ENCODE measurements around the gene MAN2B1.

MAN2B1 gene

DNA sequence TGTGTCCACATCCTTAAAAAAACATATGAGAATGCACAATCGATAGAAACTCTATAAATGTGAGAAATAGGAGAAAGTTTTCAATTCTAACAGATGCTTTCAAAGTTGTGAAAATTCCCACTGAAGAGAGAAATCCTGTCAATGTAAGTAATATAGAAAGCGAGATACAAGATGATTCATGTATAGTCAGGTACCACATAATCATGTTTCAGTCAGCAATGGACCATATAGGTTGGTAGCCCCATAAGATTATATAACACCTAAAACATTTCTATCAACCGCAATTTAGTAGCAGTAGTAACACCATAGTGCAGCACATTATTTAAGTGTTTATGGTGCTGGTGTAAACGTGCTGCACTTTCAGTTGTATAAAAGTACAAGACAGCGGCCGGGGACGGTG, 37.3 kb downstream of the MAN2B1 start:
- Histone ChIP-seq H2BK15ac (ENCODE audit: low read depth, poor library complexity, severe bottlenecking) (no peak overlapping the region), H3K4me1 (ENCODE audit: control insufficient read depth, insufficient read depth, low read depth, low read length) (no peaks in the 10 kb centered on the region), H3K4ac (ENCODE audit: low read depth in 1 of 2, low read length in 2 of 2) (no peak overlapping the region), H3K18ac (ENCODE audit: low read depth in 1 of 2, low read length in 2 of 2) (no peak overlapping the region), H3K27me3 (ENCODE audit: control insufficient read depth in 1 of 2, insufficient read depth in 1 of 2, low read length in 2 of 2) (no peaks in the 10 kb centered on the region), H3K9me3 (ENCODE audit: control insufficient read depth, low read length) (peaks cover 82% of the 10 kb centered on the region), H2AFZ (ENCODE audit: low read depth, low read length) (no peak overlapping the region), H2AK5ac (ENCODE audit: low read length, severe bottlenecking) (no peak overlapping the region), H2BK12ac (ENCODE audit: low read length in 2 of 2) (no peak overlapping the region), H3K36me3 (ENCODE audit: control insufficient read depth in 1 of 2, insufficient read depth in 2 of 2, low read depth in 1 of 2, low read length in 2 of 2) (peaks cover 65 to 78% of the 10 kb centered on the region in 2 experiments), H3K4me2 (ENCODE audit: low read length, poor library complexity, severe bottlenecking) (no peak overlapping the region), H3K79me1 (replicated peaks; ENCODE audit: low read length, poor library complexity, severe bottlenecking) (peaks cover 17% of the 10 kb centered on the region), H4K8ac (ENCODE audit: low read length) (no peak overlapping the region), H3K27ac (ENCODE audit: low read length, poor library complexity, severe bottlenecking) (no peak overlapping the region), H3K14ac (ENCODE audit: low read length in 2 of 2) (no peak overlapping the region), H3K23ac (ENCODE audit: low read length in 2 of 2) (no peak overlapping the region), H2BK120ac (ENCODE audit: low read depth, low read length) (no peak overlapping the region), H3K4me3 (ENCODE audit: insufficient read depth in 1 of 2, low read depth in 1 of 2, low read length in 2 of 2) (peak overlapping the region in 1 of 2 experiments; percentile 63), H3K9ac (ENCODE audit: low read length) (no peak overlapping the region), H4K91ac (ENCODE audit: low read length) (no peak overlapping the region), H2BK5ac (ENCODE audit: low read depth, low read length, poor library complexity, severe bottlenecking) (no peak overlapping the region)
- 100% methylated on average over 4 of the region's 7 CpGs for WGBS
- no peak for DNase-seq

DNA sequence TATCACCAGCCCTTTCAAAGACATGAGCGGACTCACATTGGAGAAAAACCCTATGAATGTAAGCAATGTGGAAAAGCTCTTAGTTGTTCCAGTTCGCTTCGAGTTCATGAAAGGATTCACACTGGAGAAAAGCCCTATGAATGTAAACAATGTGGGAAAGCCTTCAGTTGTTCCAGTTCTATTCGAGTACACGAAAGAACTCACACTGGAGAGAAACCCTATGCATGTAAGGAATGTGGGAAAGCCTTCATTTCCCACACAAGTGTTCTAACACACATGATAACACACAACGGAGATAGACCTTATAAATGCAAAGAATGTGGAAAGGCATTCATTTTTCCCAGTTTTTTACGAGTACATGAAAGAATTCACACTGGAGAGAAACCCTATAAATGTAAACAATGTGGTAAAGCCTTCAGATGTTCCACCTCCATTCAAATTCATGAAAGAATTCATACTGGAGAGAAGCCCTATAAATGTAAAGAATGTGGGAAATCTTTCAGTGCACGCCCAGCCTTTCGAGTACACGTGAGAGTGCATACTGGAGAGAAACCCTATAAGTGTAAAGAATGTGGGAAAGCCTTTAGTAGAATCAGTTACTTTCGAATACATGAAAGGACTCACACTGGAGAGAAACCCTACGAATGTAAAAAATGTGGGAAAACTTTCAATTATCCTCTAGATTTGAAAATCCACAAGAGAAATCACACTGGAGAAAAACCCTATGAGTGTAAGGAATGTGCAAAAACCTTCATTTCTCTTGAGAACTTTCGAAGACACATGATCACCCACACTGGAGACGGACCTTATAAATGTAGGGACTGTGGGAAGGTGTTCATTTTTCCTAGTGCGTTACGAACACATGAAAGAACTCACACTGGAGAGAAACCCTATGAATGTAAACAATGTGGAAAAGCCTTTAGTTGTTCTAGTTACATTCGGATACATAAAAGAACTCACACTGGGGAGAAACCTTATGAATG, 38.2 kb downstream of the MAN2B1 start:
- Histone ChIP-seq H3K4me1 (ENCODE audit: control insufficient read depth, insufficient read depth, low read depth, low read length) (no peaks in the 10 kb centered on the region), H3K9me3 (ENCODE audit: control insufficient read depth, low read length) (peaks cover 85% of the 10 kb centered on the region), H2BK120ac (ENCODE audit: low read depth, low read length) (no peak overlapping the region), H4K91ac (ENCODE audit: low read length) (no peak overlapping the region), H4K8ac (ENCODE audit: low read length) (no peak overlapping the region), H2BK5ac (ENCODE audit: low read depth, low read length, poor library complexity, severe bottlenecking) (no peak overlapping the region), H3K4ac (ENCODE audit: low read depth in 1 of 2, low read length in 2 of 2) (no peak overlapping the region), H3K18ac (ENCODE audit: low read depth in 1 of 2, low read length in 2 of 2) (no peak overlapping the region), H2BK12ac (ENCODE audit: low read length in 2 of 2) (no peak overlapping the region), H3K23ac (ENCODE audit: low read length in 2 of 2) (no peak overlapping the region), H2BK15ac (ENCODE audit: low read depth, poor library complexity, severe bottlenecking) (no peak overlapping the region), H3K4me3 (ENCODE audit: insufficient read depth in 1 of 2, low read depth in 1 of 2, low read length in 2 of 2) (peak overlapping the region in 1 of 2 experiments; percentile 63), H3K4me2 (ENCODE audit: low read length, poor library complexity, severe bottlenecking) (no peak overlapping the region), H2AFZ (ENCODE audit: low read depth, low read length) (no peak overlapping the region), H3K36me3 (ENCODE audit: control insufficient read depth in 1 of 2, insufficient read depth in 2 of 2, low read depth in 1 of 2, low read length in 2 of 2) (peaks cover 72 to 85% of the 10 kb centered on the region in 2 experiments), H3K9ac (ENCODE audit: low read length) (no peak overlapping the region), H3K27ac (ENCODE audit: low read length, poor library complexity, severe bottlenecking) (no peak overlapping the region), H3K79me1 (replicated peaks; ENCODE audit: low read length, poor library complexity, severe bottlenecking) (peaks cover 17% of the 10 kb centered on the region), H3K27me3 (ENCODE audit: control insufficient read depth in 1 of 2, insufficient read depth in 1 of 2, low read length in 2 of 2) (no peaks in the 10 kb centered on the region), H3K14ac (ENCODE audit: low read length in 2 of 2) (no peak overlapping the region), H2AK5ac (ENCODE audit: low read length, severe bottlenecking) (no peak overlapping the region)
- DNase-seq, result peak; percentile 41
- 96% methylated on average over 14 of the region's 17 CpGs for WGBS

DNA sequence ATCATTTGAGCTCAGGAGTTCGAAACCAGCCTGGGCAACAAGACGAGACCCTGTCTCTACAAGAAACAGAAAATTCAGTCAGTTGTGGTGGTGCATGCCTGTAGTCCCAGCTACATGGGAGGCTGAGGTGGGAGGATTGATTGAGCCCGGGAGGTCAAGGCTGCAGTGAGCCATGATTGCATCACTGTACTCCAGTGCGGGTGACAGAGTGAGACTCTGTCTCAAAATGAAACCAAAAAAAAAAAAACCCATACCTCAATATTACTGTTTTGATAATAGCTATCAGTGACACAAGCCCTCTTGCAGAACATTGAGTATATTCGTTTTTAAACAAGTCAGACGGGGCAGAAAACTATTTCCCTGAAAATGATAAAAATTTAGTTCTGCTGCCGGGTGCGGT, 39.6 kb downstream of the MAN2B1 start:
- H3K23ac ChIP-seq (ENCODE audit: low read length in 2 of 2), result no peak overlapping the region
- H4K8ac ChIP-seq (ENCODE audit: low read length), result no peak overlapping the region
- no peaks in the 10 kb centered on the region for H3K27me3 ChIP-seq (ENCODE audit: control insufficient read depth in 1 of 2, insufficient read depth in 1 of 2, low read length in 2 of 2)
- no peak overlapping the region for H2AFZ ChIP-seq (ENCODE audit: low read depth, low read length)
- no peak for DNase-seq
- H2AK5ac ChIP-seq (ENCODE audit: low read length, severe bottlenecking), result no peak overlapping the region
- no peak overlapping the region for H3K27ac ChIP-seq (ENCODE audit: low read length, poor library complexity, severe bottlenecking)
- no peak overlapping the region for H4K91ac ChIP-seq (ENCODE audit: low read length)
- H3K79me1 ChIP-seq (replicated peaks; ENCODE audit: low read length, poor library complexity, severe bottlenecking), result peaks cover 19% of the 10 kb centered on the region
- no peak overlapping the region for H2BK5ac ChIP-seq (ENCODE audit: low read depth, low read length, poor library complexity, severe bottlenecking)
- H3K4ac ChIP-seq (ENCODE audit: low read depth in 1 of 2, low read length in 2 of 2), result no peak overlapping the region
- no peak overlapping the region for H3K4me2 ChIP-seq (ENCODE audit: low read length, poor library complexity, severe bottlenecking)
- no peaks in the 10 kb centered on the region for H3K4me1 ChIP-seq (ENCODE audit: control insufficient read depth, insufficient read depth, low read depth, low read length)
- peaks cover 70 to 84% of the 10 kb centered on the region in 2 experiments for H3K36me3 ChIP-seq (ENCODE audit: control insufficient read depth in 1 of 2, insufficient read depth in 2 of 2, low read depth in 1 of 2, low read length in 2 of 2)
- H2BK15ac ChIP-seq (ENCODE audit: low read depth, poor library complexity, severe bottlenecking), result no peak overlapping the region
- peaks cover 84% of the 10 kb centered on the region for H3K9me3 ChIP-seq (ENCODE audit: control insufficient read depth, low read length)
- no peak overlapping the region for H3K14ac ChIP-seq (ENCODE audit: low read length in 2 of 2)
- H3K9ac ChIP-seq (ENCODE audit: low read length), result no peak overlapping the region
- 85% methylated on average over 8 of the region's 8 CpGs for WGBS
- H2BK120ac ChIP-seq (ENCODE audit: low read depth, low read length), result no peak overlapping the region
- no peak overlapping the region for H3K18ac ChIP-seq (ENCODE audit: low read depth in 1 of 2, low read length in 2 of 2)
- peak overlapping the region in 1 of 2 experiments; percentile 57 for H3K4me3 ChIP-seq (ENCODE audit: insufficient read depth in 1 of 2, low read depth in 1 of 2, low read length in 2 of 2)
- no peak overlapping the region for H2BK12ac ChIP-seq (ENCODE audit: low read length in 2 of 2)

DNA sequence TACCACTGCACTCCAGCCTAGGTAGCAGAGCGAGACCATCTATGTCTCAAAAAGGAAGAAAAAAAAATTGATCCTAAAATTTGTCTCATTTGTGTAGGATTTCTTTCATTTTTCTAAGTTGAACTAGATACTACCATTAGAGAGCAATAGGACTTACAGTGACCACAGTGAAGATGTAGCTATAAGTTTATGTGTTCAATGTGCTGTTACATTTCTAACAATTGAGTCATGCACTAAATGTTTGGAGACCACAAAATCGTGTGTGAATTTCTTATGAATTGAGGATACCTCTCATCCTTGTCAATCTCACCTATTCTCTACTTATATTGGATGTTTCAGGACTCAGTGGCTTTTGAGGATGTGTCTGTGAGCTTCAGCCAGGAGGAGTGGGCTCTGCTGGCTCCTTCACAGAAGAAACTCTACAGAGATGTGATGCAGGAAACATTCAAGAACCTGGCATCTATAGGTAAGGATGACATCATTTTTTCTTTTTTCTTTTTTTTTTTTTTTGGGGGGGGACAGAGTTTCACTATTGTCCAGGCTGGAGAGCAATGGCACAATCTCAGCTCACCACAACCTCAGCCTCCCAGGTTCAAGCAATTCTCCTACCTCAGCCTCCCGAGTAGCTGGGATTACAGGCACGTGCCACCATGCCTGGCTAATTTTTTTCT, 43.0 kb downstream of the MAN2B1 start:
- no peak overlapping the region for H2BK5ac ChIP-seq (ENCODE audit: low read depth, low read length, poor library complexity, severe bottlenecking)
- H3K36me3 ChIP-seq (ENCODE audit: control insufficient read depth in 1 of 2, insufficient read depth in 2 of 2, low read depth in 1 of 2, low read length in 2 of 2), result peaks cover 52 to 59% of the 10 kb centered on the region in 2 experiments
- H2AFZ ChIP-seq (ENCODE audit: low read depth, low read length), result no peak overlapping the region
- no peak overlapping the region for H3K14ac ChIP-seq (ENCODE audit: low read length in 2 of 2)
- H2BK120ac ChIP-seq (ENCODE audit: low read depth, low read length), result no peak overlapping the region
- peak overlapping the region in 1 of 2 experiments; percentile 10 for H3K4me3 ChIP-seq (ENCODE audit: insufficient read depth in 1 of 2, low read depth in 1 of 2, low read length in 2 of 2)
- 98% methylated on average over 2 of the region's 4 CpGs for WGBS
- H2BK12ac ChIP-seq (ENCODE audit: low read length in 2 of 2), result no peak overlapping the region
- no peak overlapping the region for H4K91ac ChIP-seq (ENCODE audit: low read length)
- no peak overlapping the region for H3K9ac ChIP-seq (ENCODE audit: low read length)
- peaks cover 10% of the 10 kb centered on the region for H3K79me1 ChIP-seq (replicated peaks; ENCODE audit: low read length, poor library complexity, severe bottlenecking)
- peaks cover 58% of the 10 kb centered on the region for H3K9me3 ChIP-seq (ENCODE audit: control insufficient read depth, low read length)
- H3K18ac ChIP-seq (ENCODE audit: low read depth in 1 of 2, low read length in 2 of 2), result no peak overlapping the region
- H3K27ac ChIP-seq (ENCODE audit: low read length, poor library complexity, severe bottlenecking), result no peak overlapping the region
- no peak overlapping the region for H3K23ac ChIP-seq (ENCODE audit: low read length in 2 of 2)
- H2AK5ac ChIP-seq (ENCODE audit: low read length, severe bottlenecking), result no peak overlapping the region
- no peaks in the 10 kb centered on the region for H3K4me1 ChIP-seq (ENCODE audit: control insufficient read depth, insufficient read depth, low read depth, low read length)
- H2BK15ac ChIP-seq (ENCODE audit: low read depth, poor library complexity, severe bottlenecking), result no peak overlapping the region
- H3K4me2 ChIP-seq (ENCODE audit: low read length, poor library complexity, severe bottlenecking), result no peak overlapping the region
- H3K4ac ChIP-seq (ENCODE audit: low read depth in 1 of 2, low read length in 2 of 2), result no peak overlapping the region
- no peaks in the 10 kb centered on the region for H3K27me3 ChIP-seq (ENCODE audit: control insufficient read depth in 1 of 2, insufficient read depth in 1 of 2, low read length in 2 of 2)
- H4K8ac ChIP-seq (ENCODE audit: low read length), result no peak overlapping the region
- DNase-seq, result no peak
